ENCODE data around the gene LGR5.

DNA sequence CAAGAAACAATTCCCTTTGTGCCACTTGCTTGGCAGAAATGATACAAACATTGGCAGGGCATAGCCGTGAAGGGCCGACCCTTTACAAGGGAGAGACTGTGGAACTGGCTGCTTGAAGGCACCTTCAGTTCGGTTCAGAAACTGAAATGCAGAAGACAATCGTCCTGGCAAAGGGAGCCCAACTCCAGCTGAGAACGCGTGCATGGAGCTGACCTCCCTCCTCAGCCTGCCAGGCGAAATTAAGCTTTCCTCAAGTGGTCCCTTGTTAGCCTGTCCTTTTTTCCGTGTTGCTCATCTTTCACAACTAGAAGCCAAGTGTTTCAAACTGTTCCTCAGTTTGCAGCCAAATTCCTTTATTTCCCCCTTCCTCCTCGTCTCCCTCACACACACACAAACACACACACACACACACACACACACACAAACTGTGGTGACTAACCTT lies 8.1 kb downstream of the LGR5 start:
- no peak for TF ChIP-seq POLR2AphosphoS5 (IDR thresholded peaks at IDR 0.05; ENCODE audit: low read depth, low read length)
- TF ChIP-seq EP300 (IDR thresholded peaks at IDR 0.05; ENCODE audit: borderline replicate concordance in 1 of 2, low read depth in 2 of 2, low read length in 2 of 2): no peak
- TF ChIP-seq EZH2 (IDR thresholded peaks at IDR 0.05; ENCODE audit: low read depth, low read length, severe bottlenecking): no peak
- TF ChIP-seq, protein P1, sequence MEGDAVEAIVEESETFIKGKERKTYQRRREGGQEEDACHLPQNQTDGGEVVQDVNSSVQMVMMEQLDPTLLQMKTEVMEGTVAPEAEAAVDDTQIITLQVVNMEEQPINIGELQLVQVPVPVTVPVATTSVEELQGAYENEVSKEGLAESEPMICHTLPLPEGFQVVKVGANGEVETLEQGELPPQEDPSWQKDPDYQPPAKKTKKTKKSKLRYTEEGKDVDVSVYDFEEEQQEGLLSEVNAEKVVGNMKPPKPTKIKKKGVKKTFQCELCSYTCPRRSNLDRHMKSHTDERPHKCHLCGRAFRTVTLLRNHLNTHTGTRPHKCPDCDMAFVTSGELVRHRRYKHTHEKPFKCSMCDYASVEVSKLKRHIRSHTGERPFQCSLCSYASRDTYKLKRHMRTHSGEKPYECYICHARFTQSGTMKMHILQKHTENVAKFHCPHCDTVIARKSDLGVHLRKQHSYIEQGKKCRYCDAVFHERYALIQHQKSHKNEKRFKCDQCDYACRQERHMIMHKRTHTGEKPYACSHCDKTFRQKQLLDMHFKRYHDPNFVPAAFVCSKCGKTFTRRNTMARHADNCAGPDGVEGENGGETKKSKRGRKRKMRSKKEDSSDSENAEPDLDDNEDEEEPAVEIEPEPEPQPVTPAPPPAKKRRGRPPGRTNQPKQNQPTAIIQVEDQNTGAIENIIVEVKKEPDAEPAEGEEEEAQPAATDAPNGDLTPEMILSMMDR (IDR thresholded peaks at IDR 0.05; ENCODE audit: control extremely low read depth in 1 of 3, insufficient read depth in 1 of 3, low read depth in 1 of 3, low read length in 3 of 3): no peak
- no peak for TF ChIP-seq RNF2 (IDR thresholded peaks at IDR 0.05; ENCODE audit: borderline replicate concordance, low read depth, low read length, missing control alignments, poor library complexity, severe bottlenecking)
- no peak for TF ChIP-seq TAF7 (optimal IDR thresholded peaks at IDR 0.05; ENCODE audit: borderline replicate concordance, low read depth, low read length)
- no peak for TF ChIP-seq TAF1 (IDR thresholded peaks at IDR 0.05; ENCODE audit: low read depth, low read length)
- TF ChIP-seq RXRA (IDR thresholded peaks at IDR 0.05; ENCODE audit: insufficient read depth, low read depth, low read length): no peak
- no peak for TF ChIP-seq POLR2A (IDR thresholded peaks at IDR 0.05; ENCODE audit: control extremely low read depth in 1 of 2, low read depth in 2 of 2, low read length in 2 of 2)
- no peak for TF ChIP-seq RAD21 (IDR thresholded peaks at IDR 0.05 in 1 of 2, conservative IDR thresholded peaks at IDR 0.05 in 1 of 2; ENCODE audit: low read depth in 2 of 2, low read length in 2 of 2)
- TF ChIP-seq, protein P2, sequence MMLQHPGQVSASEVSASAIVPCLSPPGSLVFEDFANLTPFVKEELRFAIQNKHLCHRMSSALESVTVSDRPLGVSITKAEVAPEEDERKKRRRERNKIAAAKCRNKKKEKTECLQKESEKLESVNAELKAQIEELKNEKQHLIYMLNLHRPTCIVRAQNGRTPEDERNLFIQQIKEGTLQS (IDR thresholded peaks at IDR 0.05; ENCODE audit: insufficient read depth, low read depth, low read length): no peak
- TF ChIP-seq GABPA (IDR thresholded peaks at IDR 0.05; ENCODE audit: borderline replicate concordance, insufficient read depth, low read length): no peak
- no peak for TF ChIP-seq SRF (IDR thresholded peaks at IDR 0.05; ENCODE audit: low read depth, low read length)
- no peak for TF ChIP-seq EGR1 (IDR thresholded peaks at IDR 0.05; ENCODE audit: borderline replicate concordance, low read depth, low read length)
